ENCODE results near the gene SERPINH1.

The SERPINH1 gene

GRCh38 chr11:75562048-75562835, at the start of gene SERPINH1:
Gene SERPINH1, plus strand, starts transcription at chr11:75562253. Its CDS starts 4,097 bp downstream, at chr11:75566350.
- DNase-seq, result peak; percentile 80
- H3K9me3 Mint-ChIP-seq, result no peaks in the 10 kb centered on the region
- peaks cover 42% of the 10 kb centered on the region for H3K4me1 Mint-ChIP-seq
- peak within 1 kb of the TSS; percentile 98 for H3K4me3 Mint-ChIP-seq
- CTCF ChIA-PET, result interaction anchor here (1.3 to 1.4 kb wide), 2 partner anchors 15 to 30 kb away, joined by 3 to 5 read pairs; no protein-coding TSS in a partner anchor
- H3K27ac Mint-ChIP-seq, result peak within 1 kb of the TSS; percentile 93
- no peaks in the 10 kb centered on the region for H3K36me3 Mint-ChIP-seq
- H3K27me3 Mint-ChIP-seq, result peaks cover 14% of the 10 kb centered on the region

GRCh38 chr11:75513250-75513649, 48.8 kb upstream of the SERPINH1 start:
- H3K36me3 Mint-ChIP-seq, result peaks cover 6% of the 10 kb centered on the region
- peaks cover 35% of the 10 kb centered on the region for H3K4me1 Mint-ChIP-seq
- no peak overlapping the region for H3K4me3 Mint-ChIP-seq
- peaks cover 2% of the 10 kb centered on the region for H3K9me3 Mint-ChIP-seq
- DNase-seq, result no peak
- CTCF ChIA-PET, result no interaction called here
- H3K27me3 Mint-ChIP-seq, result peaks cover 13% of the 10 kb centered on the region
- H3K27ac Mint-ChIP-seq, result no peak overlapping the region

- Mint-ChIP-seq H3K27ac (no peak overlapping the region), H3K4me1 (peaks cover 24% of the 10 kb centered on the region)
These were observed 47.5 kb upstream of the SERPINH1 start for GRCh38 chr11:75514596-75514995.

GRCh38 chr11:75516140-75516539, 45.9 kb upstream of the SERPINH1 start:
- no peak for DNase-seq
- Mint-ChIP-seq H3K27ac (no peak overlapping the region), H3K4me1 (peaks cover 21% of the 10 kb centered on the region), H3K4me3 (no peak overlapping the region), H3K27me3 (peaks cover 22% of the 10 kb centered on the region), H3K9me3 (peaks cover 2% of the 10 kb centered on the region), H3K36me3 (peaks cover 6% of the 10 kb centered on the region)
- CTCF ChIA-PET, result interaction anchor here (0.6 kb wide), 1 partner anchor 205 kb away, joined by 3 read pairs; no protein-coding TSS in a partner anchor

More at GRCh38 chr11:75514596-75514995, 47.5 kb upstream of the SERPINH1 start:
- CTCF ChIA-PET, result no interaction called here
- H3K36me3 Mint-ChIP-seq, result peaks cover 6% of the 10 kb centered on the region
- peaks cover 2% of the 10 kb centered on the region for H3K9me3 Mint-ChIP-seq
- peaks cover 19% of the 10 kb centered on the region for H3K27me3 Mint-ChIP-seq
- no peak for DNase-seq
- H3K4me3 Mint-ChIP-seq, result no peak overlapping the region

GRCh38 chr11:75516886-75517285, 45.2 kb upstream of the SERPINH1 start:
- no peak for DNase-seq
- CTCF ChIA-PET, result interaction anchor here (1.1 to 2.5 kb wide), 2 partner anchors 13 to 73 kb away, joined by 4 to 9 read pairs; no protein-coding TSS in a partner anchor
- no peak overlapping the region for H3K27ac Mint-ChIP-seq

GRCh38 chr11:75518204-75518549, 43.9 kb upstream of the SERPINH1 start:
- peaks cover 19% of the 10 kb centered on the region for H3K4me1 Mint-ChIP-seq
- H3K36me3 Mint-ChIP-seq, result peaks cover 6% of the 10 kb centered on the region
- peaks cover 2% of the 10 kb centered on the region for H3K9me3 Mint-ChIP-seq
- CTCF ChIA-PET, result interaction anchor here (2.5 kb wide), 1 partner anchor 74 kb away, joined by 9 read pairs; no protein-coding TSS in a partner anchor
- no peak overlapping the region for H3K27ac Mint-ChIP-seq
- no peak overlapping the region for H3K4me3 Mint-ChIP-seq
- no peak for DNase-seq
- H3K27me3 Mint-ChIP-seq, result peaks cover 19% of the 10 kb centered on the region

More at GRCh38 chr11:75516886-75517285, 45.2 kb upstream of the SERPINH1 start:
- Mint-ChIP-seq H3K4me1 (peaks cover 21% of the 10 kb centered on the region), H3K27me3 (peaks cover 18% of the 10 kb centered on the region), H3K9me3 (peaks cover 2% of the 10 kb centered on the region), H3K36me3 (peaks cover 6% of the 10 kb centered on the region), H3K4me3 (no peak overlapping the region)

- Mint-ChIP-seq H3K36me3 (peaks cover 9% of the 10 kb centered on the region), H3K27ac (no peak overlapping the region), H3K4me3 (no peak overlapping the region), H3K4me1 (peaks cover 27% of the 10 kb centered on the region), H3K27me3 (peaks cover 23% of the 10 kb centered on the region), H3K9me3 (peaks cover 2% of the 10 kb centered on the region)
- DNase-seq, result no peak
- CTCF ChIA-PET, result interaction anchor here (1.1 to 2.5 kb wide), 3 partner anchors 74 to 76 kb away, joined by 3 to 9 read pairs (median 3); no protein-coding TSS in a partner anchor
These were observed 43.0 kb upstream of the SERPINH1 start for GRCh38 chr11:75518771-75519653.

GRCh38 chr11:75520688-75521087, 41.4 kb upstream of the SERPINH1 start:
- CTCF ChIA-PET, result interaction anchor here (0.6 to 1.4 kb wide), 3 partner anchors 70 to 95 kb away, joined by 3 read pairs; no protein-coding TSS in a partner anchor
- peaks cover 31% of the 10 kb centered on the region for H3K4me1 Mint-ChIP-seq
- H3K27ac Mint-ChIP-seq, result no peak overlapping the region
- H3K36me3 Mint-ChIP-seq, result peaks cover 9% of the 10 kb centered on the region
- peaks cover 37% of the 10 kb centered on the region for H3K27me3 Mint-ChIP-seq
- no peak overlapping the region for H3K4me3 Mint-ChIP-seq
- H3K9me3 Mint-ChIP-seq, result peaks cover 2% of the 10 kb centered on the region
- no peak for DNase-seq

GRCh38 chr11:75522286-75523044, 39.6 kb upstream of the SERPINH1 start:
- no peak for DNase-seq
- CTCF ChIA-PET, result interaction anchor here (1.0 to 3.8 kb wide), 6 partner anchors 12 to 135 kb away, joined by 3 to 13 read pairs (median 4); no protein-coding TSS in a partner anchor
- no peak overlapping the region for H3K27ac Mint-ChIP-seq
- peaks cover 4% of the 10 kb centered on the region for H3K36me3 Mint-ChIP-seq
- H3K4me1 Mint-ChIP-seq, result peaks cover 32% of the 10 kb centered on the region
- peaks cover 54% of the 10 kb centered on the region for H3K27me3 Mint-ChIP-seq
- H3K4me3 Mint-ChIP-seq, result no peak overlapping the region
- H3K9me3 Mint-ChIP-seq, result no peaks in the 10 kb centered on the region

- no peak for DNase-seq
- Mint-ChIP-seq H3K27me3 (peaks cover 58% of the 10 kb centered on the region), H3K4me1 (peaks cover 31% of the 10 kb centered on the region), H3K36me3 (peaks cover 4% of the 10 kb centered on the region), H3K27ac (peak overlapping the region; percentile 37), H3K9me3 (no peaks in the 10 kb centered on the region), H3K4me3 (no peak overlapping the region)
- CTCF ChIA-PET, result interaction anchor here (1.0 to 3.8 kb wide), 6 partner anchors 10 to 135 kb away, joined by 3 to 13 read pairs (median 5); no protein-coding TSS in a partner anchor
These were observed 38.9 kb upstream of the SERPINH1 start for GRCh38 chr11:75523189-75523588.

GRCh38 chr11:75523811-75524664, 38.0 kb upstream of the SERPINH1 start:
- Mint-ChIP-seq H3K36me3 (peaks cover 4% of the 10 kb centered on the region), H3K4me1 (peaks cover 31% of the 10 kb centered on the region), H3K27ac (no peak overlapping the region), H3K9me3 (no peaks in the 10 kb centered on the region), H3K27me3 (peaks cover 64% of the 10 kb centered on the region), H3K4me3 (peak overlapping the region; percentile 86)
- no peak for DNase-seq
- CTCF ChIA-PET, result interaction anchor here (1.4 to 3.8 kb wide), 4 partner anchors 9 to 79 kb away, joined by 4 to 13 read pairs (median 6); no protein-coding TSS in a partner anchor

- H3K4me3 Mint-ChIP-seq, result peak overlapping the region; percentile 86
- no peaks in the 10 kb centered on the region for H3K9me3 Mint-ChIP-seq
- DNase-seq, result peak; percentile 66
- peaks cover 4% of the 10 kb centered on the region for H3K36me3 Mint-ChIP-seq
- H3K27ac Mint-ChIP-seq, result no peak overlapping the region
- H3K27me3 Mint-ChIP-seq, result peaks cover 63% of the 10 kb centered on the region
- peaks cover 31% of the 10 kb centered on the region for H3K4me1 Mint-ChIP-seq
- CTCF ChIA-PET, result interaction anchor here (0.7 to 3.8 kb wide), 7 partner anchors 8 to 80 kb away, joined by 3 to 13 read pairs (median 5); no protein-coding TSS in a partner anchor
These were observed 37.2 kb upstream of the SERPINH1 start for GRCh38 chr11:75524665-75525432.
